IMR-90 (cell line): ENCODE measurements around the gene GNA14. TPM values are rescaled to one million over a fixed set of nuclear protein-coding genes. Genes with fewer than 3 reads are reported as not detected.
A peak's percentile ranks its signal among the peaks of the same experiment; 100 is the strongest.

ENCODE experiments used
- ATAC-seq: fragments of 200-7000 bp; cut with Tn5 transposase; 2 replicates; pipeline ENCODE4 v1.9.1; 2020; ENCODE audit warnings: low read depth, mild to moderate bottlenecking, moderate library complexity
- BruUV-seq: library from RNA; stranded (reverse); fragments of 400-500 nt; replicated peaks from 2 replicates; lab custom pipeline; 2021; lab: Mats Ljungman, UMichigan
- CTCF ChIA-PET: fragments of 300-600 bp; formaldehyde crosslinking; extraction: SDS; loops from one replicate; lab custom pipeline; 2021; ENCODE audit warnings: antibody characterized with exemption; lab: Yijun Ruan, JAX
- POLR2A ChIA-PET: fragments of 300-600 bp; sonication (Branson Sonifier 250); formaldehyde crosslinking; loops from one replicate; lab custom pipeline; 2022; ENCODE audit warnings: antibody characterized with exemption; ENCODE audit not compliant: unreplicated experiment; lab: Charles Lee
- DNase-seq: peaks from one replicate; pipeline ENCODE4 v3.0.0; 2013
- H2AFZ ChIP-seq: replicated peaks from 2 replicates; pipeline ENCODE3; 2013; ENCODE audit warnings: low read length, mild to moderate bottlenecking; ENCODE audit not compliant: poor library complexity
- H2AK5ac ChIP-seq: 2 replicates; pipeline ENCODE4 v1.6.1; 2013; ENCODE audit warnings: low read depth, low read length, inconsistent platforms
- H2AK9ac ChIP-seq: replicated peaks from 2 replicates; pipeline ENCODE3; 2013; ENCODE audit warnings: mild to moderate bottlenecking, low read depth, low read length, moderate library complexity; ENCODE audit not compliant: poor library complexity
- H2BK120ac ChIP-seq: 2 replicates; pipeline ENCODE4 v1.6.1; 2013; ENCODE audit warnings: low read depth, low read length, inconsistent platforms
- H2BK15ac ChIP-seq: 3 replicates; pipeline ENCODE4 v1.6.1; 2013; ENCODE audit warnings: low read depth, low read length, inconsistent platforms
- H2BK20ac ChIP-seq: 2 replicates; pipeline ENCODE4 v1.6.1; 2013; ENCODE audit warnings: low read depth, mild to moderate bottlenecking, inconsistent platforms, low read length, moderate library complexity
- H2BK5ac ChIP-seq: 2 replicates; pipeline ENCODE4 v1.6.1; 2013; ENCODE audit warnings: mild to moderate bottlenecking, low read depth, low read length, inconsistent platforms; ENCODE audit not compliant: poor library complexity, severe bottlenecking
- H3K14ac ChIP-seq: replicated peaks from 2 replicates; pipeline ENCODE4 v1.6.1; 2013; ENCODE audit warnings: low read depth, low read length, inconsistent platforms
- H3K18ac ChIP-seq: 2 replicates; pipeline ENCODE4 v1.6.1; 2013; ENCODE audit warnings: low read depth, low read length, control low read depth
- H3K23ac ChIP-seq: 2 replicates; pipeline ENCODE4 v1.6.1; 2013; ENCODE audit warnings: low read depth, low read length, inconsistent platforms
- H3K27ac ChIP-seq: 2 replicates; pipeline ENCODE4 v1.5.1; 2013; ENCODE audit warnings: mild to moderate bottlenecking, control low read depth, low read length; ENCODE audit not compliant: insufficient read depth
- H3K27me3 ChIP-seq: 2 replicates; pipeline ENCODE4 v1.6.1; 2013; ENCODE audit warnings: low read length; ENCODE audit not compliant: control insufficient read depth, insufficient read depth
- H3K36me3 ChIP-seq: 2 replicates; pipeline ENCODE4 v1.6.1; 2013; ENCODE audit warnings: low read length, mixed read lengths; ENCODE audit not compliant: control insufficient read depth, insufficient read depth
- H3K4ac ChIP-seq: 2 replicates; pipeline ENCODE4 v1.6.1; 2013; ENCODE audit warnings: low read depth, low read length, inconsistent platforms
- H3K4me1 ChIP-seq: 2 replicates; pipeline ENCODE4 v1.6.1; 2013; ENCODE audit warnings: low read length, mixed read lengths; ENCODE audit not compliant: control insufficient read depth, insufficient read depth
- H3K4me2 ChIP-seq: 2 replicates; pipeline ENCODE4 v1.6.1; 2013; ENCODE audit warnings: low read depth, mild to moderate bottlenecking, control low read depth, low read length, moderate library complexity
- H3K4me3 ChIP-seq: 2 replicates; pipeline ENCODE4 v1.5.1; 2013; ENCODE audit warnings: low read depth, mild to moderate bottlenecking, control low read depth, low read length, moderate library complexity; ENCODE audit not compliant: insufficient read depth
- H3K56ac ChIP-seq: 2 replicates; pipeline ENCODE4 v1.6.1; 2013; ENCODE audit warnings: low read length, inconsistent platforms; ENCODE audit not compliant: insufficient read depth; ENCODE audit errors: extremely low read depth
- H3K79me1 ChIP-seq, 2 experiments: 2 replicates each; pipeline ENCODE4 v1.6.1; 2013; ENCODE audit warnings: low read length in 2 of 2, inconsistent platforms in 1 of 2, low read depth in 1 of 2
- H3K9ac ChIP-seq: 2 replicates; pipeline ENCODE4 v1.6.1; 2013; ENCODE audit warnings: low read depth, low read length, control low read depth
- H3K9me1 ChIP-seq: 2 replicates; pipeline ENCODE4 v1.6.1; 2013; ENCODE audit warnings: low read length, inconsistent platforms; ENCODE audit not compliant: insufficient read depth
- H3K9me3 ChIP-seq: 2 replicates; pipeline ENCODE4 v1.6.1; 2013; ENCODE audit warnings: low read length; ENCODE audit not compliant: control insufficient read depth, insufficient read depth
- H4K20me1 ChIP-seq: 2 replicates; pipeline ENCODE4 v1.6.1; 2013; ENCODE audit warnings: low read length, inconsistent platforms; ENCODE audit not compliant: insufficient read depth
- H4K5ac ChIP-seq: 2 replicates; pipeline ENCODE4 v1.6.1; 2013; ENCODE audit warnings: mild to moderate bottlenecking, low read depth, low read length, control low read depth
- H4K8ac ChIP-seq, 2 experiments: 2 replicates each; pipeline ENCODE4 v1.6.1; 2013; ENCODE audit warnings: low read depth in 2 of 2, low read length in 2 of 2, control low read depth in 1 of 2, inconsistent platforms in 1 of 2
- H4K91ac ChIP-seq: 2 replicates; pipeline ENCODE4 v1.6.1; 2013; ENCODE audit warnings: low read depth, low read length, inconsistent platforms; ENCODE audit not compliant: insufficient read depth
- CEBPB ChIP-seq: IDR thresholded peaks from 2 replicates; pipeline ENCODE4 v1.6.1; 2012; ENCODE audit warnings: low read depth, low read length, improper control_type of control experiment
- RAD21 ChIP-seq: IDR thresholded peaks from 2 replicates; pipeline ENCODE4 v1.6.1; 2012; ENCODE audit warnings: low read length, improper control_type of control experiment
- WGBS, 2 experiments: methylation state at CpG; one replicate each; pipeline versions ENCODE4 v1.1.5 to v1.1.7; 2013; ENCODE audit warnings: missing lambda C conversion rate in 2 of 2; ENCODE audit not compliant: insufficient read length in 1 of 2; ENCODE audit errors: extremely low coverage in 2 of 2; 5-methylcytosine and 5-hydroxymethylcytosine counted together
- dilution Hi-C: fragments of 300-500 bp; cut with HindIII; formaldehyde crosslinking; loops from one replicate; pipeline ENCODE4 v1.14.3; 2018; ENCODE audit warnings: low sequenced_read_pairs; ENCODE audit not compliant: unreplicated experiment
- in situ Hi-C: fragments of 300-500 bp; cut with MboI; formaldehyde crosslinking; loops from 3 replicates; pipeline ENCODE4 v1.14.3; 2019; ENCODE audit warnings: low sequenced_read_pairs, inconsistent platforms, mixed read lengths
- intact Hi-C: fragments of 100-400 bp; cut with micrococcal nuclease; formaldehyde crosslinking; loops from 2 replicates; pipeline ENCODE4 v1.10.0; 2022
- polyA plus RNA-seq, 3 experiments: library from polyadenylated mRNA; depleted of rRNA; stranded (reverse); fragments of >200 nt; gene quantifications; 2 replicates each; pipeline ENCODE4 v1.2.3, GENCODE V29; 2012; ENCODE audit warnings: low replicate concordance in 1 of 3
- total RNA-seq: library from RNA; depleted of rRNA; stranded (reverse); fragments of >200 nt; gene quantifications from 2 replicates; pipeline ENCODE4 v1.2.3, GENCODE V29; 2012

The GNA14 gene
- total and polyA plus RNA-seq, 2 of the 4 experiments (the other 2 are of a cell fraction), result under 0.01 to 0.03 TPM

DNA sequence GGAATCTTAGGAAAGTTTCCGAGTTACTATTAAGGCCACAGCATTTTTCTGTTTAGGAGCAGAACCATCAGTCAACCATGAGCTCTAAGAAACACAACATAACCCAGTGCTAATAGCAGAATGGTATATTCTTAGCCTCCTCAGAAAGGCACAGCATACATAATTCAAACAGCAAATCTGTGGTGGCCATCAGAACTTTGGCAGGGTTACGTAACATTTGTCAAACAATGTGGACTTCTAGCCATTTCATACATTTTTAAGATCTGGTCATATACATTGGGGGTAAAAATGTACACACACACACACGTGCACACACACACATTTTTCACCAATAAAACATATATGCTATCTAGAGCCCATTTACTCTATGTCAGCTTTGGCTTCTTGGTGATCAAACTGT lies 225.2 kb downstream of the GNA14 start:
- no peak for TF ChIP-seq RAD21
- peak; percentile 60 for TF ChIP-seq CEBPB
- CTCF ChIA-PET, result interaction anchor here (1.6 kb wide), 1 partner anchor 11 kb away, joined by 5 read pairs; no protein-coding TSS in a partner anchor

More for the DNA sequence above, 225.2 kb downstream of the GNA14 start:
- no peaks in the 10 kb centered on the region for H3K27me3 ChIP-seq
- no peak overlapping the region for H2AK9ac ChIP-seq
- H3K9me1 ChIP-seq, result no peaks in the 10 kb centered on the region
- H2BK5ac ChIP-seq, result no peak overlapping the region
- H3K56ac ChIP-seq, result no peak overlapping the region
- no peak overlapping the region for H3K14ac ChIP-seq
- H4K20me1 ChIP-seq, result no peaks in the 10 kb centered on the region
- in situ Hi-C loops (no loop called here), dilution Hi-C loops (no loop called here), intact Hi-C loops (no loop called here)
- H2BK120ac ChIP-seq, result no peak overlapping the region
- H4K8ac ChIP-seq, result no peak overlapping the region
- POLR2A ChIA-PET, result no interaction called here
- H3K23ac ChIP-seq, result no peak overlapping the region
- H3K27ac ChIP-seq, result no peak overlapping the region
- no peak overlapping the region for H2AFZ ChIP-seq
- no peak overlapping the region for H3K4me2 ChIP-seq
- no peaks in the 10 kb centered on the region for H3K79me1 ChIP-seq
- H3K4me3 ChIP-seq, result no peak overlapping the region
- no peak for ATAC-seq
- WGBS, 2 experiments, result no CpG with 5 or more reads among the region's 3 CpGs
- no peak overlapping the region for H4K5ac ChIP-seq
- H3K36me3 ChIP-seq, result no peaks in the 10 kb centered on the region
- no peak overlapping the region for H2BK15ac ChIP-seq
- no peak overlapping the region for H3K18ac ChIP-seq
- H2BK20ac ChIP-seq, result no peak overlapping the region
- no peaks in the 10 kb centered on the region for H3K4me1 ChIP-seq
- H3K4ac ChIP-seq, result no peak overlapping the region
- no peak overlapping the region for H4K91ac ChIP-seq
- H2AK5ac ChIP-seq, result no peak overlapping the region
- no peaks in the 10 kb centered on the region for H3K9me3 ChIP-seq
- BruUV-seq, result no TSS peak
- H3K9ac ChIP-seq, result no peak overlapping the region
- no peak for DNase-seq
